ENCODE results near the gene PRPF38A.

Gene PRPF38A

GRCh38 chr1:52455686-52456085, 51.3 kb downstream of the PRPF38A start:
- no peak for DNase-seq (ENCODE audit: low spot score)
- H3K4me1 Mint-ChIP-seq (ENCODE audit: low read depth), result no peaks in the 10 kb centered on the region
- no peak overlapping the region for H3K4me3 Mint-ChIP-seq
- peaks cover 28% of the 10 kb centered on the region for H3K36me3 Mint-ChIP-seq (ENCODE audit: low read depth)
- H3K27ac Mint-ChIP-seq, result no peak overlapping the region
- no peaks in the 10 kb centered on the region for H3K9me3 Mint-ChIP-seq
- H3K27me3 Mint-ChIP-seq (ENCODE audit: low read depth), result no peaks in the 10 kb centered on the region

- no peak overlapping the region for H3K27ac Mint-ChIP-seq
- no peaks in the 10 kb centered on the region for H3K27me3 Mint-ChIP-seq (ENCODE audit: low read depth)
- H3K4me1 Mint-ChIP-seq (ENCODE audit: low read depth), result no peaks in the 10 kb centered on the region
- no peak for DNase-seq (ENCODE audit: low spot score)
- no peak overlapping the region for H3K4me3 Mint-ChIP-seq
- no peaks in the 10 kb centered on the region for H3K9me3 Mint-ChIP-seq
- peaks cover 27% of the 10 kb centered on the region for H3K36me3 Mint-ChIP-seq (ENCODE audit: low read depth)
These were observed 56.3 kb downstream of the PRPF38A start for GRCh38 chr1:52460694-52461093.

- DNase-seq (ENCODE audit: low spot score), result no peak
- H3K4me1 Mint-ChIP-seq (ENCODE audit: low read depth), result no peaks in the 10 kb centered on the region
- H3K27ac Mint-ChIP-seq, result no peak overlapping the region
- no peaks in the 10 kb centered on the region for H3K27me3 Mint-ChIP-seq (ENCODE audit: low read depth)
- peaks cover 24% of the 10 kb centered on the region for H3K36me3 Mint-ChIP-seq (ENCODE audit: low read depth)
- H3K4me3 Mint-ChIP-seq, result no peak overlapping the region
- H3K9me3 Mint-ChIP-seq, result no peaks in the 10 kb centered on the region
These were observed 57.4 kb downstream of the PRPF38A start for GRCh38 chr1:52461821-52462220.

- peaks cover 17% of the 10 kb centered on the region for H3K36me3 Mint-ChIP-seq (ENCODE audit: low read depth)
- H3K27ac Mint-ChIP-seq, result no peak overlapping the region
- H3K27me3 Mint-ChIP-seq (ENCODE audit: low read depth), result no peaks in the 10 kb centered on the region
- DNase-seq (ENCODE audit: low spot score), result no peak
- H3K9me3 Mint-ChIP-seq, result no peaks in the 10 kb centered on the region
- no peak overlapping the region for H3K4me3 Mint-ChIP-seq
- H3K4me1 Mint-ChIP-seq (ENCODE audit: low read depth), result no peaks in the 10 kb centered on the region
These were observed 59.5 kb downstream of the PRPF38A start for GRCh38 chr1:52463891-52464290.

- no peaks in the 10 kb centered on the region for H3K27me3 Mint-ChIP-seq (ENCODE audit: low read depth)
- H3K27ac Mint-ChIP-seq, result no peak overlapping the region
- no peaks in the 10 kb centered on the region for H3K4me1 Mint-ChIP-seq (ENCODE audit: low read depth)
- H3K4me3 Mint-ChIP-seq, result no peak overlapping the region
- no peak for DNase-seq (ENCODE audit: low spot score)
- H3K9me3 Mint-ChIP-seq, result no peaks in the 10 kb centered on the region
- H3K36me3 Mint-ChIP-seq (ENCODE audit: low read depth), result peaks cover 22% of the 10 kb centered on the region
These were observed 64.7 kb downstream of the PRPF38A start for GRCh38 chr1:52469108-52469507.
